ENCODE measurements around the gene STMP1.

DNA sequence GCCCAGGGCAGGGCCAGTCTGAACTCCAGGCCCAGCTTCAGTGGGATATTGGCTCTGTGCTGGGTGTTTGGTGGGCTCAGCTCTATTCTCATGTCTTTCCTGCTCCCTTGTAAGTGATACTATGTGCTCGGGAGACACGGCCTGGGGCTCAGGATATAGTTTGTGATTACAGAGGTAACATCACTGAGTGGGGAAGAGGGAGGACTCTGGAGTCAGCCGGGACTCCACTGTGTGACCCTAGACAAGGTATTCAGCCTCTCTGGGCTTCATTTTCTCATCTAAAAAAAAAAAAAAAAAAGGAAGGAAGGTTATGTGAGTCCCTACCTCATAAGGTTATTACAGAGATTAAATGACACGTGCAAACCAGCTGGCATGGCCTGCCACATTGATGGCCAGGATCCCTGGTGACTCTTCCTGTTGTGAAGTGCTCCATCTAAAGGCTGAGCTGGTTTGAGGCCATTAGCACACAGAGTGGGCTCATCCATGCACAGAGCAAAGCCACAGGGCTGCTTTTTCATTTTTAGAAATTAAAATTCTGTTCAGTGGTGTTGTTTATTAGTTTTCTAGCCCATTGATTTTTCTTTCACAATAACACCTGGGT, 50.0 kb downstream of the STMP1 start:
- TF ChIP-seq, protein P1, sequence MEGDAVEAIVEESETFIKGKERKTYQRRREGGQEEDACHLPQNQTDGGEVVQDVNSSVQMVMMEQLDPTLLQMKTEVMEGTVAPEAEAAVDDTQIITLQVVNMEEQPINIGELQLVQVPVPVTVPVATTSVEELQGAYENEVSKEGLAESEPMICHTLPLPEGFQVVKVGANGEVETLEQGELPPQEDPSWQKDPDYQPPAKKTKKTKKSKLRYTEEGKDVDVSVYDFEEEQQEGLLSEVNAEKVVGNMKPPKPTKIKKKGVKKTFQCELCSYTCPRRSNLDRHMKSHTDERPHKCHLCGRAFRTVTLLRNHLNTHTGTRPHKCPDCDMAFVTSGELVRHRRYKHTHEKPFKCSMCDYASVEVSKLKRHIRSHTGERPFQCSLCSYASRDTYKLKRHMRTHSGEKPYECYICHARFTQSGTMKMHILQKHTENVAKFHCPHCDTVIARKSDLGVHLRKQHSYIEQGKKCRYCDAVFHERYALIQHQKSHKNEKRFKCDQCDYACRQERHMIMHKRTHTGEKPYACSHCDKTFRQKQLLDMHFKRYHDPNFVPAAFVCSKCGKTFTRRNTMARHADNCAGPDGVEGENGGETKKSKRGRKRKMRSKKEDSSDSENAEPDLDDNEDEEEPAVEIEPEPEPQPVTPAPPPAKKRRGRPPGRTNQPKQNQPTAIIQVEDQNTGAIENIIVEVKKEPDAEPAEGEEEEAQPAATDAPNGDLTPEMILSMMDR (IDR thresholded peaks at IDR 0.05): no peak
- TF ChIP-seq POLR2A (IDR thresholded peaks at IDR 0.05): no peak

Measured in uterus (tissue), 2 donors.